MCF 10A (cell line): ENCODE measurements around the gene CEP120. TPM values are rescaled to one million over a fixed set of nuclear protein-coding genes. Genes with fewer than 3 reads are reported as not detected.

ENCODE experiments used
- BruUV-seq: library from RNA; stranded (reverse); fragments of 400-500 nt; replicated peaks from 2 replicates; lab custom pipeline; 2021; lab: Mats Ljungman, UMichigan
- CTCF ChIA-PET: fragments of 300-600 bp; sonication (Branson Sonifier 250); formaldehyde crosslinking; extraction: SDS; loops from one replicate; lab custom pipeline; 2021; ENCODE audit warnings: antibody characterized with exemption, inconsistent platforms; lab: Yijun Ruan, JAX
- POLR2A ChIA-PET: fragments of 300-600, 350-650 bp; sonication (Branson Sonifier 250); formaldehyde crosslinking; extraction: SDS; loops from one replicate; lab custom pipeline; 2020; ENCODE audit warnings: antibody characterized with exemption, inconsistent platforms; lab: Yijun Ruan, JAX
- DNase-seq: peaks from one replicate; pipeline ENCODE4 v3.0.0-alpha.2; 2018; ENCODE audit not compliant: unreplicated experiment
- H3K27ac Mint-ChIP-seq: one replicate; pipeline ENCODE4 v1.8.0; 2022; ENCODE audit warnings: mild to moderate bottlenecking, low read depth, mixed read lengths; ENCODE audit not compliant: unreplicated experiment
- H3K27me3 Mint-ChIP-seq: one replicate; pipeline ENCODE4 v1.8.0; 2022; ENCODE audit warnings: mixed read lengths; ENCODE audit not compliant: insufficient read depth, unreplicated experiment
- H3K36me3 Mint-ChIP-seq: one replicate; pipeline ENCODE4 v1.8.0; 2022; ENCODE audit warnings: mild to moderate bottlenecking, moderate library complexity, mixed read lengths; ENCODE audit not compliant: insufficient read depth, unreplicated experiment
- H3K4me1 Mint-ChIP-seq: one replicate; pipeline ENCODE4 v1.8.0; 2022; ENCODE audit warnings: mixed read lengths; ENCODE audit not compliant: insufficient read depth, unreplicated experiment
- H3K4me3 Mint-ChIP-seq: one replicate; pipeline ENCODE4 v1.8.0; 2022; ENCODE audit warnings: mild to moderate bottlenecking, moderate library complexity, mixed read lengths; ENCODE audit not compliant: unreplicated experiment
- H3K9me3 Mint-ChIP-seq: one replicate; pipeline ENCODE4 v1.8.0; 2022; ENCODE audit warnings: mixed read lengths; ENCODE audit not compliant: unreplicated experiment
- CTCF ChIP-seq: fragments of 200-600 bp; IDR thresholded peaks from one replicate; pipeline ENCODE4 v1.8.0; 2022; ENCODE audit warnings: antibody characterized with exemption, mild to moderate bottlenecking; ENCODE audit not compliant: unreplicated experiment
- intact Hi-C: fragments of 100-400 bp; cut with micrococcal nuclease; formaldehyde crosslinking; loops from 2 replicates; pipeline ENCODE4 v1.14.1; 2022
- total RNA-seq: library from RNA; stranded (reverse); gene quantifications from 2 replicates; pipeline ENCODE4 v1.2.3, GENCODE V29; 2022

The CEP120 gene
- total RNA-seq, 1 experiment from 2014 or later = 54.5 TPM

GRCh38 chr5:123305751-123306150, 117.5 kb downstream of the CEP120 start:
- TF ChIP-seq CTCF = no peak
- H3K9me3 Mint-ChIP-seq = no peaks in the 10 kb centered on the region
- POLR2A ChIA-PET = no interaction called here
- intact Hi-C loops = no loop called here
- no TSS peak for BruUV-seq
- H3K36me3 Mint-ChIP-seq = no peaks in the 10 kb centered on the region
- no peak for DNase-seq
- H3K27me3 Mint-ChIP-seq = peaks cover 14% of the 10 kb centered on the region
- CTCF ChIA-PET = interaction anchor here (1.2 kb wide), 1 partner anchor 91 kb away, joined by 4 read pairs; no protein-coding TSS in a partner anchor
- no peaks in the 10 kb centered on the region for H3K4me1 Mint-ChIP-seq
- no peak overlapping the region for H3K4me3 Mint-ChIP-seq
- H3K27ac Mint-ChIP-seq = no peak overlapping the region

- H3K27me3 Mint-ChIP-seq = peaks cover 23% of the 10 kb centered on the region
- no peak overlapping the region for H3K27ac Mint-ChIP-seq
- POLR2A ChIA-PET = no interaction called here
- H3K4me1 Mint-ChIP-seq = no peaks in the 10 kb centered on the region
- no peaks in the 10 kb centered on the region for H3K36me3 Mint-ChIP-seq
- CTCF ChIA-PET = interaction anchor here (1.5 kb wide), 1 partner anchor 40 kb away, joined by 6 read pairs; no protein-coding TSS in a partner anchor
- H3K4me3 Mint-ChIP-seq = no peak overlapping the region
- DNase-seq = no peak
- no peak for TF ChIP-seq CTCF
- no peaks in the 10 kb centered on the region for H3K9me3 Mint-ChIP-seq
- intact Hi-C loops = no loop called here
- BruUV-seq = no TSS peak
These were observed 118.4 kb downstream of the CEP120 start for GRCh38 chr5:123304777-123305316.

GRCh38 chr5:123303802-123304201, 119.4 kb downstream of the CEP120 start:
- Mint-ChIP-seq H3K27ac (no peak overlapping the region), H3K4me1 (no peaks in the 10 kb centered on the region), H3K36me3 (no peaks in the 10 kb centered on the region), H3K27me3 (peaks cover 27% of the 10 kb centered on the region), H3K9me3 (no peaks in the 10 kb centered on the region), H3K4me3 (no peak overlapping the region)
- intact Hi-C loops = no loop called here
- no peak for TF ChIP-seq CTCF
- DNase-seq = no peak
- POLR2A ChIA-PET = interaction anchor here (0.9 kb wide), 1 partner anchor 40 kb away, joined by 3 read pairs; no protein-coding TSS in a partner anchor
- CTCF ChIA-PET = interaction anchor here (1.5 kb wide), 1 partner anchor 41 kb away, joined by 6 read pairs; no protein-coding TSS in a partner anchor
- no TSS peak for BruUV-seq

GRCh38 chr5:123300266-123300665, 122.9 kb downstream of the CEP120 start:
- H3K36me3 Mint-ChIP-seq = no peaks in the 10 kb centered on the region
- H3K4me3 Mint-ChIP-seq = no peak overlapping the region
- no TSS peak for BruUV-seq
- H3K9me3 Mint-ChIP-seq = no peaks in the 10 kb centered on the region
- ChIA-PET POLR2A (no interaction called here), CTCF (interaction anchor here (0.6 kb wide), 1 partner anchor 504 kb away, joined by 3 read pairs; no protein-coding TSS in a partner anchor)
- no peak for TF ChIP-seq CTCF
- no peak for DNase-seq
- intact Hi-C loops = no loop called here
- H3K27ac Mint-ChIP-seq = no peak overlapping the region
- peaks cover 27% of the 10 kb centered on the region for H3K27me3 Mint-ChIP-seq
- H3K4me1 Mint-ChIP-seq = no peaks in the 10 kb centered on the region
